Breast epithelium (tissue), 4 donors: Measurements from ENCODE around the gene GP1BA. TPM values are rescaled to one million over a fixed set of nuclear protein-coding genes. Genes with fewer than 3 reads are reported as not detected.

Experiments used
- DNase-seq, 2 donors: peaks; one replicate each; pipeline ENCODE4 v3.0.0-alpha.2; 2019; ENCODE audit warnings: low spot score in 2 of 2
- H3K27ac ChIP-seq, 2 donors: fragments of 200-600 bp; sonication (generic) in 1 of 2; one replicate each; pipeline ENCODE4 v1.5.1; 2016 to 2019; ENCODE audit warnings: mild to moderate bottlenecking in 1 of 2
- H3K27me3 ChIP-seq, 2 donors: fragments of 200-600 bp; sonication (generic) in 1 of 2; one replicate each; pipeline versions ENCODE4 v1.5.1 to v1.6.0; 2017 to 2019; ENCODE audit warnings: control low read depth in 1 of 2, mild to moderate bottlenecking in 1 of 2
- H3K36me3 ChIP-seq: fragments of 200-600 bp; one replicate; pipeline ENCODE4 v1.5.1; 2019
- H3K4me1 ChIP-seq, 2 donors: fragments of 200-600 bp; sonication (generic); one replicate each; pipeline ENCODE4 v1.5.1; 2016 to 2019; ENCODE audit warnings: control low read depth in 1 of 2
- H3K4me3 ChIP-seq, 3 donors: fragments of 200-600 bp; sonication (generic); 1 replicate in 2 of 3; 2 replicates in 1 of 3; pipeline ENCODE4 v1.5.1; 2016 to 2019; ENCODE audit warnings: mild to moderate bottlenecking in 3 of 3, moderate library complexity in 2 of 3
- H3K9me3 ChIP-seq, 2 donors: fragments of 200-600 bp; sonication (generic) in 1 of 2; one replicate each; pipeline ENCODE4 v1.5.1; 2016 to 2019; ENCODE audit warnings: control low read depth in 1 of 2
- CTCF ChIP-seq, 3 donors: fragments of 450-650 bp; IDR thresholded peaks; one replicate each; pipeline ENCODE4 v1.5.1; 2016 to 2017; ENCODE audit warnings: antibody characterized with exemption in 3 of 3, mild to moderate bottlenecking in 3 of 3, moderate library complexity in 3 of 3
- POLR2A ChIP-seq: fragments of 450-650 bp; IDR thresholded peaks from one replicate; pipeline ENCODE4 v1.6.1; 2016; ENCODE audit warnings: antibody characterized with exemption, mild to moderate bottlenecking, moderate library complexity
- POLR2AphosphoS5 ChIP-seq, 3 donors: sonication (generic); formaldehyde crosslinking; IDR thresholded peaks; one replicate each; pipeline ENCODE4 v1.6.1; 2017; ENCODE audit warnings: antibody characterized with exemption in 3 of 3
- intact Hi-C: fragments of 100-400 bp; cut with DNase I; formaldehyde crosslinking; loops from one replicate; pipeline ENCODE4 v1.15.1; 2023; ENCODE audit warnings: low total_unique reads
- total RNA-seq, 3 donors: library from RNA; depleted of rRNA; stranded (reverse); fragments of >200 nt; gene quantifications; one replicate each; pipeline ENCODE4 v1.1.0, GENCODE V29; 2016

The GP1BA gene
- total RNA-seq, 3 donors from 2014 or later = not detected

GRCh38 chr17:4949321-4950074 is 17.4 kb downstream of the GP1BA start:
- intact Hi-C loops = loop anchor here (2.0 kb wide), 1 partner anchor 19 kb away; no protein-coding TSS in a partner anchor
- peak; percentile 59 to 68 for DNase-seq
- H3K4me1 ChIP-seq = peaks cover 8 to 29% of the 10 kb centered on the region in 2 donors
- H3K36me3 ChIP-seq = no peaks in the 10 kb centered on the region
- no peaks in the 10 kb centered on the region for H3K9me3 ChIP-seq
- TF ChIP-seq POLR2A (no peak), POLR2AphosphoS5 (IDR thresholded peaks at IDR 0.05) (peak in 1 of 3 donors; percentile 13), CTCF (IDR thresholded peaks at IDR 0.05) (no peak)
- H3K4me3 ChIP-seq = peak overlapping the region; percentile 98 to 100 (median 99)
- H3K27ac ChIP-seq = peak overlapping the region; percentile 97 to 99
- no peaks in the 10 kb centered on the region for H3K27me3 ChIP-seq

GRCh38 chr17:4950075-4950745 is 18.1 kb downstream of the GP1BA start:
- Histone ChIP-seq H3K9me3 (no peaks in the 10 kb centered on the region), H3K27ac (peak overlapping the region; percentile 97 to 99), H3K4me1 (peaks cover 8 to 22% of the 10 kb centered on the region in 2 donors), H3K36me3 (no peaks in the 10 kb centered on the region), H3K27me3 (no peaks in the 10 kb centered on the region), H3K4me3 (peak overlapping the region; percentile 98 to 100 (median 99))
- intact Hi-C loops = no loop called here
- DNase-seq = no peak
- TF ChIP-seq CTCF (IDR thresholded peaks at IDR 0.05) (no peak), POLR2AphosphoS5 (IDR thresholded peaks at IDR 0.05) (no peak), POLR2A (no peak)

- Histone ChIP-seq H3K9me3 (no peaks in the 10 kb centered on the region), H3K27me3 (no peaks in the 10 kb centered on the region), H3K36me3 (no peaks in the 10 kb centered on the region), H3K27ac (peak within 1 kb of the TSS; percentile 97 to 99), H3K4me1 (peaks cover 5 to 16% of the 10 kb centered on the region in 2 donors), H3K4me3 (peak within 1 kb of the TSS; percentile 98 to 100 (median 99))
- intact Hi-C loops = no loop called here
- no peak for TF ChIP-seq CTCF (IDR thresholded peaks at IDR 0.05)
- no peak for TF ChIP-seq POLR2AphosphoS5 (IDR thresholded peaks at IDR 0.05)
- TF ChIP-seq POLR2A = no peak
- no peak for DNase-seq
Measured at GRCh38 chr17:4950746-4951204, 18.7 kb downstream of the GP1BA start, which contains the start of gene ENO3. Gene ENO3 (plus strand): TSS chr17:4951119. CDS start chr17:4951830, 711 bp downstream.

- Histone ChIP-seq H3K27ac (no peak overlapping the region), H3K27me3 (no peaks in the 10 kb centered on the region), H3K9me3 (no peaks in the 10 kb centered on the region), H3K36me3 (no peaks in the 10 kb centered on the region), H3K4me1 (peaks cover 0 to 9% of the 10 kb centered on the region in 2 donors), H3K4me3 (no peak overlapping the region)
- no peak for DNase-seq
- TF ChIP-seq CTCF (IDR thresholded peaks at IDR 0.05) = no peak
- intact Hi-C loops = no loop called here
Measured at GRCh38 chr17:4951486-4951885, 19.4 kb downstream of the GP1BA start.

GRCh38 chr17:4953451-4953961 is 21.4 kb downstream of the GP1BA start:
- Histone ChIP-seq H3K4me3 (no peak overlapping the region), H3K27me3 (no peaks in the 10 kb centered on the region), H3K36me3 (no peaks in the 10 kb centered on the region), H3K4me1 (peaks cover 0 to 6% of the 10 kb centered on the region in 2 donors), H3K9me3 (no peaks in the 10 kb centered on the region), H3K27ac (no peak overlapping the region)
- TF ChIP-seq POLR2A (no peak), CTCF (IDR thresholded peaks at IDR 0.05) (no peak)
- intact Hi-C loops = no loop called here
- DNase-seq = no peak
